ENCODE results near the gene CACNA2D4.
A peak's percentile ranks its signal among the peaks of the same experiment; 100 is the strongest.

CACNA2D4 gene

GRCh38 chr12:1911598-1912575 lies 6.6 kb downstream of the CACNA2D4 start:
- ChIA-PET POLR2A (no interaction called here), CTCF (no interaction called here)
- peak; percentile 5 for DNase-seq (ENCODE audit: extremely low spot score)
- TF ChIP-seq FOXA1 (IDR thresholded peaks at IDR 0.05) (no peak), ARNT (IDR thresholded peaks at IDR 0.05) (no peak), HDGF (IDR thresholded peaks at IDR 0.05; ENCODE audit: borderline replicate concordance) (no peak)

GRCh38 chr12:1910468-1910867 lies 8.0 kb downstream of the CACNA2D4 start:
- ChIA-PET CTCF (no interaction called here), POLR2A (no interaction called here)
- TF ChIP-seq NFRKB (IDR thresholded peaks at IDR 0.05) (no peak), TARDBP (IDR thresholded peaks at IDR 0.05) (no peak), L3MBTL2 (conservative IDR thresholded peaks at IDR 0.05) (no peak), FOXA1 (IDR thresholded peaks at IDR 0.05) (no peak), SP1 (IDR thresholded peaks at IDR 0.05) (no peak), ZNF384 (IDR thresholded peaks at IDR 0.05) (no peak), LEF1 (IDR thresholded peaks at IDR 0.05; ENCODE audit: borderline replicate concordance) (no peak), PKNOX1 (IDR thresholded peaks at IDR 0.05) (no peak), FOXK2 (IDR thresholded peaks at IDR 0.05) (no peak), CTBP1 (IDR thresholded peaks at IDR 0.05; ENCODE audit: borderline replicate concordance) (no peak), HDGF (IDR thresholded peaks at IDR 0.05; ENCODE audit: borderline replicate concordance) (no peak), BHLHE40 (IDR thresholded peaks at IDR 0.05; ENCODE audit: borderline replicate concordance) (no peak), FOXM1 (IDR thresholded peaks at IDR 0.05; ENCODE audit: borderline replicate concordance) (no peak), SUZ12 (IDR thresholded peaks at IDR 0.05) (no peak), ELF4 (IDR thresholded peaks at IDR 0.05) (no peak), ARNT (IDR thresholded peaks at IDR 0.05) (no peak)
- DNase-seq (ENCODE audit: extremely low spot score), result no peak

- ChIA-PET POLR2A (no interaction called here), CTCF (no interaction called here)
- TF ChIP-seq FOXA1 (IDR thresholded peaks at IDR 0.05) (no peak), BHLHE40 (IDR thresholded peaks at IDR 0.05; ENCODE audit: borderline replicate concordance) (no peak), LEF1 (IDR thresholded peaks at IDR 0.05; ENCODE audit: borderline replicate concordance) (no peak), SUZ12 (IDR thresholded peaks at IDR 0.05) (no peak), PKNOX1 (IDR thresholded peaks at IDR 0.05) (no peak), FOXM1 (IDR thresholded peaks at IDR 0.05; ENCODE audit: borderline replicate concordance) (no peak), FOXK2 (IDR thresholded peaks at IDR 0.05) (no peak), TARDBP (IDR thresholded peaks at IDR 0.05) (no peak), HDGF (IDR thresholded peaks at IDR 0.05; ENCODE audit: borderline replicate concordance) (no peak), ARNT (IDR thresholded peaks at IDR 0.05) (no peak), SP1 (IDR thresholded peaks at IDR 0.05) (no peak), ELF4 (IDR thresholded peaks at IDR 0.05) (no peak)
- DNase-seq (ENCODE audit: extremely low spot score), result peak; percentile 2
These were observed 9.7 kb downstream of the CACNA2D4 start for GRCh38 chr12:1908758-1909157.

- TF ChIP-seq ZNF384 (IDR thresholded peaks at IDR 0.05), result no peak
- no peak for TF ChIP-seq CTBP1 (IDR thresholded peaks at IDR 0.05; ENCODE audit: borderline replicate concordance)
- no peak for TF ChIP-seq SUZ12 (IDR thresholded peaks at IDR 0.05)
- TF ChIP-seq HDGF (IDR thresholded peaks at IDR 0.05; ENCODE audit: borderline replicate concordance), result no peak
- TF ChIP-seq FOXM1 (IDR thresholded peaks at IDR 0.05; ENCODE audit: borderline replicate concordance), result no peak
- TF ChIP-seq BHLHE40 (IDR thresholded peaks at IDR 0.05; ENCODE audit: borderline replicate concordance), result no peak
- TF ChIP-seq L3MBTL2 (conservative IDR thresholded peaks at IDR 0.05), result no peak
- TF ChIP-seq ARNT (IDR thresholded peaks at IDR 0.05), result no peak
- no peak for TF ChIP-seq TARDBP (IDR thresholded peaks at IDR 0.05)
- no peak for TF ChIP-seq LEF1 (IDR thresholded peaks at IDR 0.05; ENCODE audit: borderline replicate concordance)
- no peak for TF ChIP-seq ELF4 (IDR thresholded peaks at IDR 0.05)
- peak; percentile 6 for DNase-seq (ENCODE audit: extremely low spot score)
- ChIA-PET CTCF (no interaction called here), POLR2A (no interaction called here)
These were observed 10.5 kb downstream of the CACNA2D4 start for GRCh38 chr12:1907652-1908611.

GRCh38 chr12:1906579-1906978 lies 11.9 kb downstream of the CACNA2D4 start:
- DNase-seq (ENCODE audit: extremely low spot score), result no peak
- ChIA-PET POLR2A (interaction anchor here (0.7 kb wide), 1 partner anchor 53 kb away, joined by 3 read pairs; no protein-coding TSS in a partner anchor), CTCF (no interaction called here)
- TF ChIP-seq NFRKB (IDR thresholded peaks at IDR 0.05) (no peak), TARDBP (IDR thresholded peaks at IDR 0.05) (no peak), FOXA1 (IDR thresholded peaks at IDR 0.05) (no peak), ZNF384 (IDR thresholded peaks at IDR 0.05) (no peak), SP1 (IDR thresholded peaks at IDR 0.05) (no peak), LEF1 (IDR thresholded peaks at IDR 0.05; ENCODE audit: borderline replicate concordance) (no peak), L3MBTL2 (conservative IDR thresholded peaks at IDR 0.05) (no peak), ELF4 (IDR thresholded peaks at IDR 0.05) (no peak)

- DNase-seq (ENCODE audit: extremely low spot score), result no peak
- TF ChIP-seq BHLHE40 (IDR thresholded peaks at IDR 0.05; ENCODE audit: borderline replicate concordance) (no peak), SP1 (IDR thresholded peaks at IDR 0.05) (no peak), LEF1 (IDR thresholded peaks at IDR 0.05; ENCODE audit: borderline replicate concordance) (no peak), FOXK2 (IDR thresholded peaks at IDR 0.05) (no peak), FOXM1 (IDR thresholded peaks at IDR 0.05; ENCODE audit: borderline replicate concordance) (no peak), CTBP1 (IDR thresholded peaks at IDR 0.05; ENCODE audit: borderline replicate concordance) (no peak), SUZ12 (IDR thresholded peaks at IDR 0.05) (no peak), PKNOX1 (IDR thresholded peaks at IDR 0.05) (no peak), ELF4 (IDR thresholded peaks at IDR 0.05) (no peak), ARNT (IDR thresholded peaks at IDR 0.05) (no peak), HDGF (IDR thresholded peaks at IDR 0.05; ENCODE audit: borderline replicate concordance) (no peak), ZNF384 (IDR thresholded peaks at IDR 0.05) (no peak), TARDBP (IDR thresholded peaks at IDR 0.05) (no peak)
- CTCF ChIA-PET, result no interaction called here
- POLR2A ChIA-PET, result interaction anchor here (0.7 kb wide), 1 partner anchor 31 kb away, joined by 3 read pairs; no protein-coding TSS in a partner anchor
These were observed 13.6 kb downstream of the CACNA2D4 start for GRCh38 chr12:1904875-1905274.

All from HEK293T (cell line).